PC-3 (cell line): ENCODE results near the gene VIPR2. TPM values are rescaled to one million over a fixed set of nuclear protein-coding genes. Genes with fewer than 3 reads are reported as not detected.

ENCODE experiments used
- ATAC-seq: fragments of 200-7000 bp; cut with Tn5 transposase; 2 replicates; pipeline ENCODE4 v1.9.1; 2020; ENCODE audit warnings: mild to moderate bottlenecking, moderate library complexity
- BruUV-seq: library from RNA; stranded (reverse); fragments of 400-500 nt; replicated peaks from 2 replicates; lab custom pipeline; 2021; lab: Mats Ljungman, UMichigan
- CTCF ChIA-PET: fragments of 300-600 bp; sonication (Branson Sonifier 250); formaldehyde crosslinking; loops from one replicate; lab custom pipeline; 2022; ENCODE audit warnings: antibody characterized with exemption; lab: Charles Lee
- POLR2A ChIA-PET: fragments of 300-600 bp; sonication (Branson Sonifier 250); formaldehyde crosslinking; loops from one replicate; lab custom pipeline; 2022; ENCODE audit warnings: antibody characterized with exemption; ENCODE audit not compliant: unreplicated experiment; lab: Charles Lee
- DNase-seq: peaks from one replicate; pipeline ENCODE4 v3.0.0-alpha.2; 2015
- H2AFZ ChIP-seq: fragments of 300-600 bp; sonication (generic); 2 replicates; pipeline ENCODE4 v1.6.0; 2016; ENCODE audit warnings: antibody characterized with exemption, low read length
- H3F3A ChIP-seq: fragments of 300-600 bp; sonication (generic); one replicate; pipeline ENCODE4 v1.6.0; 2017; ENCODE audit warnings: antibody characterized with exemption, low read length, control low read depth, mild to moderate bottlenecking; ENCODE audit not compliant: unreplicated experiment
- H3K27ac ChIP-seq: fragments of 300-600 bp; sonication (generic); 2 replicates; pipeline ENCODE4 v1.5.1; 2016; ENCODE audit warnings: mild to moderate bottlenecking, low read length
- H3K27me3 ChIP-seq: fragments of 300-600 bp; sonication (generic); 2 replicates; pipeline ENCODE4 v1.6.1; 2016; ENCODE audit warnings: low read length, mixed read lengths
- H3K36me3 ChIP-seq: fragments of 300-600 bp; sonication (generic); 2 replicates; pipeline ENCODE4 v1.6.1; 2016; ENCODE audit warnings: low read depth, mixed run types, low read length, mixed read lengths
- H3K4me1 ChIP-seq: fragments of 300-600 bp; sonication (generic); 2 replicates; pipeline ENCODE4 v1.5.1; 2016; ENCODE audit warnings: low read length; ENCODE audit not compliant: insufficient read depth
- H3K4me2 ChIP-seq: fragments of 300-600 bp; sonication (generic); 2 replicates; pipeline ENCODE4 v1.6.0; 2016; ENCODE audit warnings: low read length
- H3K4me3 ChIP-seq: fragments of 300-600 bp; sonication (generic); 2 replicates; pipeline ENCODE4 v1.5.1; 2016; ENCODE audit warnings: mild to moderate bottlenecking, low read length, mixed read lengths
- H3K79me2 ChIP-seq: fragments of 300-600 bp; sonication (generic); 2 replicates; pipeline ENCODE4 v1.6.1; 2017; ENCODE audit warnings: low read length, mixed read lengths
- H3K9ac ChIP-seq: fragments of 300-600 bp; sonication (generic); 2 replicates; pipeline ENCODE4 v1.6.0; 2016; ENCODE audit warnings: mild to moderate bottlenecking, low read length
- H3K9me2 ChIP-seq: fragments of 300-600 bp; sonication (generic); replicated peaks from 2 replicates; pipeline ENCODE4 v1.6.1; 2016; ENCODE audit warnings: mixed run types, low read length, mixed read lengths
- H3K9me3 ChIP-seq: fragments of 300-600 bp; sonication (generic); 2 replicates; pipeline ENCODE4 v1.6.1; 2016; ENCODE audit warnings: low read length, mixed read lengths
- H4K20me1 ChIP-seq: fragments of 300-600 bp; sonication (generic); 2 replicates; pipeline ENCODE4 v1.6.1; 2016; ENCODE audit warnings: low read length, mixed read lengths
- EZH2 ChIP-seq: fragments of 300-600 bp; sonication (generic); IDR thresholded peaks from one replicate; pipeline ENCODE4 v1.6.1; 2017; ENCODE audit warnings: antibody characterized with exemption, mild to moderate bottlenecking, low read length; ENCODE audit not compliant: unreplicated experiment
- EZH2phosphoT487 ChIP-seq: fragments of 300-600 bp; sonication (generic); IDR thresholded peaks from 2 replicates; pipeline ENCODE4 v1.6.1; 2018; ENCODE audit warnings: mild to moderate bottlenecking, antibody characterized with exemption, low read length, borderline replicate concordance
- intact Hi-C: fragments of 100-400 bp; cut with micrococcal nuclease; formaldehyde crosslinking; loops from 2 replicates; pipeline ENCODE4 v1.9.0; 2023
- total RNA-seq: library from RNA; depleted of rRNA; stranded (reverse); fragments of >200 nt; gene quantifications from 2 replicates; pipeline ENCODE4 v1.2.3, GENCODE V29; 2014
- TF ChIP-seq, protein P1 (sequence below): fragments of 300-600 bp; sonication (generic); conservative IDR thresholded peaks from 2 replicates; pipeline ENCODE4 v1.5.1; 2017; ENCODE audit warnings: antibody characterized with exemption, low read depth, mild to moderate bottlenecking, low read length

Gene VIPR2
- total RNA-seq, 1 experiment from 2014 or later: not detected

DNA sequence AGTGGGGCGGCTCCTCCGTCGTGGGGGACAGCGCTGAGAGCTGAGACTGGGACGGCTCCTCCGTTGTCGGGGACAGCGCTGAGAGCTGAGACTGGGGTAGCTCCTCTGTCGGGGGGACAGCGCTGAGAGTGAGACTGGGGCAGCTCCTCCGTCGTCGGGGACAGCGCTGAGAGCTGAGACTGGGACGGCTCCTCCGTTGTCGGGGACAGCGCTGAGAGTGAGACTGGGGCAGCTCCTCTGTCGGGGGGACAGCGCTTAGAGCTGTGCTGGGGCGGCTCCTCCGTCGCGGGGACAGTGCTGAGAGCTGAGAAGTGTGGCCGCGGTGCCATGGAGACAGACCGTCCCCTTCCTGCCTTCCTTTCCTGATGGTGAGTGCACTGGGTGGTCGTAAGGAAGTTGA is 151.9 kb downstream of the VIPR2 start:
- Histone ChIP-seq H2AFZ (no peak overlapping the region), H3K4me3 (no peak overlapping the region), H4K20me1 (no peaks in the 10 kb centered on the region), H3K27me3 (peaks cover 40% of the 10 kb centered on the region), H3K9me2 (no peaks in the 10 kb centered on the region), H3K27ac (no peak overlapping the region), H3F3A (no peaks in the 10 kb centered on the region), H3K9ac (no peak overlapping the region), H3K79me2 (no peaks in the 10 kb centered on the region), H3K4me2 (no peak overlapping the region), H3K36me3 (no peaks in the 10 kb centered on the region), H3K4me1 (no peaks in the 10 kb centered on the region), H3K9me3 (no peaks in the 10 kb centered on the region)
- TF ChIP-seq EZH2phosphoT487 (no peak), EZH2 (no peak)
- TF ChIP-seq, protein P1, sequence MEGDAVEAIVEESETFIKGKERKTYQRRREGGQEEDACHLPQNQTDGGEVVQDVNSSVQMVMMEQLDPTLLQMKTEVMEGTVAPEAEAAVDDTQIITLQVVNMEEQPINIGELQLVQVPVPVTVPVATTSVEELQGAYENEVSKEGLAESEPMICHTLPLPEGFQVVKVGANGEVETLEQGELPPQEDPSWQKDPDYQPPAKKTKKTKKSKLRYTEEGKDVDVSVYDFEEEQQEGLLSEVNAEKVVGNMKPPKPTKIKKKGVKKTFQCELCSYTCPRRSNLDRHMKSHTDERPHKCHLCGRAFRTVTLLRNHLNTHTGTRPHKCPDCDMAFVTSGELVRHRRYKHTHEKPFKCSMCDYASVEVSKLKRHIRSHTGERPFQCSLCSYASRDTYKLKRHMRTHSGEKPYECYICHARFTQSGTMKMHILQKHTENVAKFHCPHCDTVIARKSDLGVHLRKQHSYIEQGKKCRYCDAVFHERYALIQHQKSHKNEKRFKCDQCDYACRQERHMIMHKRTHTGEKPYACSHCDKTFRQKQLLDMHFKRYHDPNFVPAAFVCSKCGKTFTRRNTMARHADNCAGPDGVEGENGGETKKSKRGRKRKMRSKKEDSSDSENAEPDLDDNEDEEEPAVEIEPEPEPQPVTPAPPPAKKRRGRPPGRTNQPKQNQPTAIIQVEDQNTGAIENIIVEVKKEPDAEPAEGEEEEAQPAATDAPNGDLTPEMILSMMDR: no peak
- no peak for DNase-seq
- POLR2A ChIA-PET: no interaction called here
- intact Hi-C loops: no loop called here
- CTCF ChIA-PET: interaction anchor here (0.6 kb wide), 1 partner anchor 59 kb away, joined by 3 read pairs; no protein-coding TSS in a partner anchor
- ATAC-seq: no peak
- no TSS peak for BruUV-seq

DNA sequence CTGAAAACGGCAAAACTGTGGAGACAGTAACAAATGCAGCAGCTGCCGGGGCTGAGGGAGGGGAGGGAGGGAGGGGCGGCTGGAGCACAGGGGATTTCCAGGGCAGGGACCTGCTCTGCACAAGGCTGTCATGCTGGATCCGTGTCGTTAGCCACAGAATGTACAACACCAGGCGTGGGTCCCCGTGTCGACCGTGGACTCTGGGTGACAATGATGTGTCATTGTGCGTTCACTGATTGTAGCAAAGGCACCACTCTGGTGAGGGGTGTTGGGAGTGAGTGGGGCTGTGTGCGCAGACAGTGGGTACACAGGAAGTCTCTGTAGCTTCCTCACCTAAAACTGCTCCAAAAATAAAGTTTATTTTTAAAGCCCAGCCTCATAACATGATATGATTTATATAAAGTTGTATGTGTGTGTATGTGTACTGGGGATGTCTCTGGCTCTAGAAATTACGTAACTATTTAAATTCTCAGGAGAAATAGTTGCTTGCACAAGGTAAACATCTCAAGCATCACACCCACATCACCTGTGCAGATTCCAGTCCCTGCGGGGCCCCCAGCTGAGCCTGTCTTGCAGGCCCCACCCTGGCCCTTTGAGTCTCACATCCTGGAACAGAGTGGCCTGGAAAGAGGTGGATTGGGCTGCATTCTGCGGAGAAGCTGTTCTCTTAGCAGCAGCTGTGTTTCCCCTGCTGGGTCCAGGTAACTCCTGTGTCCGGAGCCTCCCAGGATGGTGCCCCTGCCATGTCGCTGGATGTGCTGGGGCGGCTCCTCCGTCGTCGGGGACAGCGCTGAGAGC is 152.6 kb downstream of the VIPR2 start:
- no peaks in the 10 kb centered on the region for H4K20me1 ChIP-seq
- H3K27me3 ChIP-seq: peaks cover 40% of the 10 kb centered on the region
- H3K4me3 ChIP-seq: no peak overlapping the region
- H3K4me2 ChIP-seq: no peak overlapping the region
- no peaks in the 10 kb centered on the region for H3F3A ChIP-seq
- TF ChIP-seq EZH2: no peak
- no peak for TF ChIP-seq EZH2phosphoT487
- TF ChIP-seq, protein P1: no peak
- no peaks in the 10 kb centered on the region for H3K9me2 ChIP-seq
- H3K9ac ChIP-seq: no peak overlapping the region
- ATAC-seq (no peak; the same call in 1 of the 2 replicates), DNase-seq (no peak)
- BruUV-seq: no TSS peak
- no peaks in the 10 kb centered on the region for H3K9me3 ChIP-seq
- no peaks in the 10 kb centered on the region for H3K4me1 ChIP-seq
- no peak overlapping the region for H3K27ac ChIP-seq
- H3K79me2 ChIP-seq: no peaks in the 10 kb centered on the region
- POLR2A ChIA-PET: no interaction called here
- intact Hi-C loops: no loop called here
- H2AFZ ChIP-seq: no peak overlapping the region
- CTCF ChIA-PET: no interaction called here
- no peaks in the 10 kb centered on the region for H3K36me3 ChIP-seq

- Histone ChIP-seq H3K9me2 (no peaks in the 10 kb centered on the region), H3K4me2 (no peak overlapping the region), H3K27me3 (peaks cover 36% of the 10 kb centered on the region), H2AFZ (no peak overlapping the region), H3K9me3 (no peaks in the 10 kb centered on the region; the same call in 1 of the 2 replicates), H3F3A (no peaks in the 10 kb centered on the region), H3K4me3 (no peak overlapping the region), H4K20me1 (no peaks in the 10 kb centered on the region), H3K27ac (no peak overlapping the region), H3K4me1 (no peaks in the 10 kb centered on the region), H3K79me2 (no peaks in the 10 kb centered on the region), H3K9ac (no peak overlapping the region), H3K36me3 (no peaks in the 10 kb centered on the region)
- DNase-seq: no peak
- ChIA-PET POLR2A (no interaction called here), CTCF (no interaction called here)
- no peak for ATAC-seq
- intact Hi-C loops: no loop called here
- BruUV-seq: no TSS peak
- TF ChIP-seq, protein P1: no peak
- TF ChIP-seq EZH2: no peak
- TF ChIP-seq EZH2phosphoT487: no peak
Measured at GRCh38 chr7:158988996-158989395, 155.7 kb downstream of the VIPR2 start.
